ENCODE results near the gene RAB27B. TPM values are rescaled to one million over a fixed set of nuclear protein-coding genes. Genes with fewer than 3 reads are reported as not detected.

Gene RAB27B
- total RNA-seq, 4 donors from 2014 or later = 0.34 to 2.5 (median 1.0) TPM

DNA sequence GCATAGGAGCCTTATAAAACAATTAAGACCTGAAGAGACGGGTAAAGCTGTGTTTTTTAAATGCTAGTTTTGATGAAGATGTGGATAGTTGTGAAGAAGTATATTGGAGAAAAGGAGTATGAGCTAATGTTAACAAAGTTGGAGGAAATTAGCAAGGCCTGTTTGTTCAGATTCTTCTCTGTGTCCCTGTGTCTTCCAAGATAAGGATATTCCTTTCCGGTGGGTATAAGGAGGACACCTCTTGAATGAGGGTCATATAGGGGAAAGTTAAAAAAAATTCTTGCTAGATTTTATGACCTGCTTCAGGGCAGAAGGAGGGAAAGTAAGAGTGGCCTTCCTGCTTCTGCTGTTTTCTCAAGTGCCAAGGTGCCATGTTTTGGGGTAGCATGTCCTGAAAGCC is 72.0 kb downstream of the RAB27B start:
- 90% methylated on average over 2 of the region's 2 CpGs for WGBS
- no peaks in the 10 kb centered on the region for H3K27me3 ChIP-seq
- H3K4me3 ChIP-seq = no peak overlapping the region
- H3K9me3 ChIP-seq = no peaks in the 10 kb centered on the region
- H3K4me1 ChIP-seq = no peaks in the 10 kb centered on the region
- DNase-seq (ENCODE audit: extremely low spot score) = no peak
- peaks cover 0 to 4% (median 0%) of the 10 kb centered on the region in 4 donors for H3K36me3 ChIP-seq
- intact Hi-C loops (cut with DNase I) = no loop called here
- TF ChIP-seq POLR2A (IDR thresholded peaks at IDR 0.05; ENCODE audit: low read depth) (no peak), POLR2AphosphoS5 (IDR thresholded peaks at IDR 0.05) (no peak), EP300 (IDR thresholded peaks at IDR 0.05) (no peak)
- TF ChIP-seq, protein P1, sequence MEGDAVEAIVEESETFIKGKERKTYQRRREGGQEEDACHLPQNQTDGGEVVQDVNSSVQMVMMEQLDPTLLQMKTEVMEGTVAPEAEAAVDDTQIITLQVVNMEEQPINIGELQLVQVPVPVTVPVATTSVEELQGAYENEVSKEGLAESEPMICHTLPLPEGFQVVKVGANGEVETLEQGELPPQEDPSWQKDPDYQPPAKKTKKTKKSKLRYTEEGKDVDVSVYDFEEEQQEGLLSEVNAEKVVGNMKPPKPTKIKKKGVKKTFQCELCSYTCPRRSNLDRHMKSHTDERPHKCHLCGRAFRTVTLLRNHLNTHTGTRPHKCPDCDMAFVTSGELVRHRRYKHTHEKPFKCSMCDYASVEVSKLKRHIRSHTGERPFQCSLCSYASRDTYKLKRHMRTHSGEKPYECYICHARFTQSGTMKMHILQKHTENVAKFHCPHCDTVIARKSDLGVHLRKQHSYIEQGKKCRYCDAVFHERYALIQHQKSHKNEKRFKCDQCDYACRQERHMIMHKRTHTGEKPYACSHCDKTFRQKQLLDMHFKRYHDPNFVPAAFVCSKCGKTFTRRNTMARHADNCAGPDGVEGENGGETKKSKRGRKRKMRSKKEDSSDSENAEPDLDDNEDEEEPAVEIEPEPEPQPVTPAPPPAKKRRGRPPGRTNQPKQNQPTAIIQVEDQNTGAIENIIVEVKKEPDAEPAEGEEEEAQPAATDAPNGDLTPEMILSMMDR (IDR thresholded peaks at IDR 0.05) = no peak
- no peak overlapping the region for H3K27ac ChIP-seq (replicated peaks in 1 of 4)

DNA sequence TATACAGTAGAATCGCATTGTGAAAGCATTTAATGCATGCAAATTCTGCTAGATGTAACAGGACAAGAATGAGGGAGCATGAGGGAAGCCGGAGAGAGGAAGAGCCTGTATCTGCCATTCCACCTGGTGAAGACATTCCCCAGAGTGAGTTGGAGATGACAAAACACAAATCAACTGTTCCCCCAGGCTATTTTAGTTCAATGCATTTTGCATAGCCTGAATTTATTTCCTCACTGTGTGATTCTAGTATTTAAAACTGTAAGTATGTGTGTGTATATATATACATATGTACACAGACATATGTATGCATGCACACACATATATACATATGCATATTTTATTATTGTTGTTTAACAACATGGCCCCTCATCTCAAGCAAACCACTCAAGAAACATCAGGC is 76.3 kb downstream of the RAB27B start:
- intact Hi-C loops (cut with DNase I) = no loop called here
- Histone ChIP-seq H3K36me3 (peaks cover 0 to 12% (median 0%) of the 10 kb centered on the region in 4 donors), H3K27ac (replicated peaks in 1 of 4) (no peak overlapping the region), H3K9me3 (no peaks in the 10 kb centered on the region), H3K27me3 (no peaks in the 10 kb centered on the region), H3K4me1 (no peaks in the 10 kb centered on the region), H3K4me3 (no peak overlapping the region)
- WGBS = 88% methylated on average over 2 of the region's 2 CpGs
- no peak for TF ChIP-seq POLR2A (IDR thresholded peaks at IDR 0.05; ENCODE audit: low read depth)
- no peak for TF ChIP-seq POLR2AphosphoS5 (IDR thresholded peaks at IDR 0.05)
- TF ChIP-seq EP300 (IDR thresholded peaks at IDR 0.05) = no peak
- TF ChIP-seq, protein P1 (IDR thresholded peaks at IDR 0.05) = no peak
- DNase-seq (ENCODE audit: extremely low spot score) = no peak

DNA sequence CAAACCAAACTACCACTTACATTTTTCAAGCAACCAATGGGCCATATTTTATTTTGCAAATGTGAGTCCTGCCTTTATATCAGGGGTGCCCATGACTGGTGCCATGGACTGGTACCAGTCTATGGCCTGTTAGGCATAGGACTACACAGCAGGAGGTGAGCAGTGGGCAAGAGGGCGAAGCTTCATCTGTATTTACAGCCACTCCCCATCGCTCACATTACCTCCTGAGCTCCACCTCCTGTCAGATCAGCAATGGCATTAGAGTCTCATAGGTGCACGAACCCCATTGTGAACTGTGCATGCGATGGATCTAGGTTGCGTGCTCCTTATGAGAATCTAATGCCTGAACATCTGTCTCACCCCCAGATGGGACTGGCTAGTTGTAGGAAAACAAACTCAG is 77.4 kb downstream of the RAB27B start:
- TF ChIP-seq POLR2AphosphoS5 (IDR thresholded peaks at IDR 0.05) = no peak
- no peak for TF ChIP-seq EP300 (IDR thresholded peaks at IDR 0.05)
- TF ChIP-seq, protein P1 (IDR thresholded peaks at IDR 0.05) = no peak
- no peak for TF ChIP-seq POLR2A (IDR thresholded peaks at IDR 0.05; ENCODE audit: low read depth)
- WGBS = 83% methylated on average over 5 of the region's 5 CpGs
- H3K9me3 ChIP-seq = no peaks in the 10 kb centered on the region
- H3K36me3 ChIP-seq = peaks cover 0 to 12% (median 0%) of the 10 kb centered on the region in 4 donors
- no peaks in the 10 kb centered on the region for H3K4me1 ChIP-seq
- no peak overlapping the region for H3K27ac ChIP-seq (replicated peaks in 1 of 4)
- intact Hi-C loops (cut with DNase I) = no loop called here
- H3K27me3 ChIP-seq = no peaks in the 10 kb centered on the region
- H3K4me3 ChIP-seq = no peak overlapping the region
- no peak for DNase-seq (ENCODE audit: extremely low spot score)

DNA sequence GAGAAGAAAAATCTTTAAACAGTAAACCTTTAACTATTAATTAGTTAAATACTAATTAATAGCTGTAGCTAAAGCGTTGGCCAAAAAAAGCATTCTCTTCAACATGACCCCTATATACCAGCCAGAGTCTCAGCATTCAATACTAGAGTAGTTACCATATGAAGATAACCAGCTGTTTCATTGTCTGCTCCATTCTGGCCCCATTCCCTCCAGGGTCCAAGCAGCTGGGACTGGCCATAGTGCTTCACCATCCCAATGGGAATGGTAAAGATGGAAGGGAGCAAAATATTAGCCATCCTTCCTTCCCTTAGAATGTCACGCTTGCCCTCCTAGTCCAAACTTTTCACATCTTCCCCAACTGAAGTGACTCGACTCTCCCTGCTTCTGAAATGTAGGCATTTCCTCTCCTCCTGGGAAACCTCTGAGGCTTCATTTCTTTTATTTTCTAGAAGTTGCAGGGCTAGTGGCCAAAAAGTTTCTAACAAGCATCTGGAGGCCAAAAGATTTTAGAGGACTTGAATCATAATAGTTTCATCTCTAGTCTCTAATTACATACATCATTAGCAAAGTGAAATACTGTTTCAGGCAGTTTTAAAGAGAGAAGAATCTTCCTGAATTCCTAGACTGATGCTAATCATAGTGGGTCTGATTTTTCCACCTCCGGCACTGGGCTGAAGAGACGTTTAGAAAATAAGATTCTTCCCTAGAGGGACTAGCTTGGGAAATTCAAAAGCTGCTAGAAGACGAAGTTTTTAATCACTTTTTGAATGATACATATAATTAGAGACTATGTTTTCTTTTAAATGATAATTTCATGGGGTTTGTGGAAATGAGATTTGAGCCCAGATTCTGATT is 78.3 kb downstream of the RAB27B start:
- Histone ChIP-seq H3K27me3 (no peaks in the 10 kb centered on the region), H3K27ac (replicated peaks in 1 of 4) (no peak overlapping the region), H3K36me3 (peaks cover 0 to 12% (median 0%) of the 10 kb centered on the region in 4 donors), H3K4me1 (no peaks in the 10 kb centered on the region), H3K9me3 (no peaks in the 10 kb centered on the region), H3K4me3 (no peak overlapping the region)
- WGBS = 79% methylated on average over 5 of the region's 6 CpGs
- intact Hi-C loops (cut with DNase I) = no loop called here
- TF ChIP-seq POLR2A (IDR thresholded peaks at IDR 0.05; ENCODE audit: low read depth) (no peak), EP300 (IDR thresholded peaks at IDR 0.05) (no peak), POLR2AphosphoS5 (IDR thresholded peaks at IDR 0.05) (no peak)
- TF ChIP-seq, protein P1 (IDR thresholded peaks at IDR 0.05) = no peak
- DNase-seq (ENCODE audit: extremely low spot score) = no peak
